HUES64 (cell line): ENCODE results near the gene CPNE8.

Experiments
- H3K27ac ChIP-seq: 2 replicates; pipeline ENCODE4 v1.7.0; 2013; ENCODE audit warnings: low read depth, low read length, inconsistent platforms
- H3K27me3 ChIP-seq: 2 replicates; pipeline ENCODE4 v1.6.1; 2013; ENCODE audit warnings: mild to moderate bottlenecking, low read length; ENCODE audit not compliant: insufficient read depth
- H3K36me3 ChIP-seq: 2 replicates; pipeline ENCODE4 v1.6.1; 2013; ENCODE audit warnings: mild to moderate bottlenecking, low read length; ENCODE audit not compliant: insufficient read depth
- H3K4me1 ChIP-seq: 2 replicates; pipeline ENCODE4 v1.6.1; 2013; ENCODE audit warnings: mild to moderate bottlenecking, low read length, moderate library complexity; ENCODE audit not compliant: insufficient read depth
- H3K4me3 ChIP-seq: 2 replicates; pipeline ENCODE4 v1.5.1; 2013; ENCODE audit warnings: mild to moderate bottlenecking, low read length, moderate library complexity
- H3K9ac ChIP-seq: 2 replicates; pipeline ENCODE4 v1.6.1; 2013; ENCODE audit warnings: mild to moderate bottlenecking, low read depth, low read length
- H3K9me3 ChIP-seq: 2 replicates; pipeline ENCODE4 v1.6.1; 2013; ENCODE audit warnings: low read depth, low read length; ENCODE audit not compliant: insufficient read depth
- WGBS: fragments of 150-250, 120-280 bp; methylation state at CpG from one replicate; pipeline ENCODE4 v1.1.7; 2013; ENCODE audit warnings: missing lambda C conversion rate; 5-methylcytosine and 5-hydroxymethylcytosine counted together

Gene CPNE8

DNA sequence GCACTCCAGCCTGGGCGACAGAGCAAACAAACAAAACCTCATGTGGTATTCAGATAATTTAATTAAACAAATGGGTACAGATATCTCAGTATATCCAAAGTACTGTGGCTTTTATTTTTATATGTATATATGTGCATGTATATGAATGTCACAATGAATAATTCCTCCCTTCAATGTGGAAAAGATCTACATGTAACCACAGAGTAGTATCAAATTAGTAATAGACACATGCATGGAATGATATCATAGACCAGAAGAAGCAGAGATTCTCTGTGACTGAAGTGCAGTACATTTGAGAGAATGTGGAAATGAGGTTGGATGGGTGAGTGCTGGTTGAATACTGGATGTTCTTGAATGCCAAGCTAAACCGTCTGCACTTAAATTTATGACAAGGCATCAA is 222.9 kb downstream of the CPNE8 start:
- Histone ChIP-seq H3K9ac (no peak overlapping the region), H3K4me3 (no peak overlapping the region), H3K36me3 (no peaks in the 10 kb centered on the region), H3K27ac (no peak overlapping the region), H3K9me3 (no peaks in the 10 kb centered on the region), H3K27me3 (no peaks in the 10 kb centered on the region), H3K4me1 (no peaks in the 10 kb centered on the region)
- 91% methylated on average over 1 of the region's 2 CpGs for WGBS

DNA sequence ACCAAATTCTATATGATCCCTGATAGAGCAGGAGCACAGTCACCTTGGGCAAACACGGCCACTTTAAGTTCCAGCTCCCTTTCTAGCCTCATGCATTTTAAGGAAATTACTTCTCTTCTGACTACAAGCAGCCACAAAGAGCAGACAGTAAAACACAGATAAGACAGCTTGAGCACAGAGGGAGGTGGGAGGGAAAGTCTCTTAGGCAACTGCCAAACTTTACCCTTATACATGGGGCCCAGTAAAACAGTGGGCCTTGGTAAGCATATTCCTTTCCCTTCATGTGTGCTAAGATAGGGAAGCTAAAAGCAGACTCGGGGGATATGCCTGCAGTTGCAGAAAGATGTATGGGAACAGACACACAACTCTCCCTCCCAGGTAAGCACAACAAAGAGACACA is 235.9 kb downstream of the CPNE8 start:
- Histone ChIP-seq H3K27ac (no peak overlapping the region), H3K4me1 (no peaks in the 10 kb centered on the region), H3K4me3 (no peak overlapping the region), H3K9me3 (no peaks in the 10 kb centered on the region), H3K36me3 (no peaks in the 10 kb centered on the region), H3K9ac (no peak overlapping the region), H3K27me3 (no peaks in the 10 kb centered on the region)
- WGBS: 70% methylated on average over 2 of the region's 2 CpGs

DNA sequence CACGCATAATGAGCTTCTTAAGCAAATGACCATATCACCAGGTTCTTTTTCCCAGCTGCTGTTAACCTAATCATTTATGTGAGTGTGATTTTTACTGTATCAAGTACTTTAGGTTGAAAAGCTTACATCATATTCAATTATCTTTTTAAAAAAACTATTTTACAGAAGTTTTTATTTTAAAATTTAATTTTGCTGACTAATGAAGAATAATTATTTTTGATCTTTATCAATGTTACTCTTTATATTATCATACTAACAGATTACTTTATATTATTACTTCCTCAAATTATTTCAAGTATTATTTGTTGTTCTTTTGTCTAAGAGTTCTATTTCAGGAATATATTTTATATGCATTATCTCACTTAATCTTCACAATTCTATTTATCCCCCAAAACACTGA is 236.3 kb downstream of the CPNE8 start:
- Histone ChIP-seq H3K27ac (no peak overlapping the region), H3K9ac (no peak overlapping the region), H3K36me3 (no peaks in the 10 kb centered on the region), H3K4me3 (no peak overlapping the region), H3K27me3 (no peaks in the 10 kb centered on the region), H3K9me3 (no peaks in the 10 kb centered on the region), H3K4me1 (no peaks in the 10 kb centered on the region)
- 100% methylated on average over 1 of the region's 1 CpG for WGBS

GRCh38 chr12:38666425-38666824 is 239.0 kb downstream of the CPNE8 start:
- Histone ChIP-seq H3K4me1 (no peaks in the 10 kb centered on the region), H3K27me3 (no peaks in the 10 kb centered on the region), H3K9ac (no peak overlapping the region), H3K9me3 (peaks cover 3% of the 10 kb centered on the region; the same call in 1 of the 2 replicates), H3K4me3 (no peak overlapping the region), H3K36me3 (no peaks in the 10 kb centered on the region), H3K27ac (no peak overlapping the region)
- WGBS: 89% methylated on average over 6 of the region's 6 CpGs

DNA sequence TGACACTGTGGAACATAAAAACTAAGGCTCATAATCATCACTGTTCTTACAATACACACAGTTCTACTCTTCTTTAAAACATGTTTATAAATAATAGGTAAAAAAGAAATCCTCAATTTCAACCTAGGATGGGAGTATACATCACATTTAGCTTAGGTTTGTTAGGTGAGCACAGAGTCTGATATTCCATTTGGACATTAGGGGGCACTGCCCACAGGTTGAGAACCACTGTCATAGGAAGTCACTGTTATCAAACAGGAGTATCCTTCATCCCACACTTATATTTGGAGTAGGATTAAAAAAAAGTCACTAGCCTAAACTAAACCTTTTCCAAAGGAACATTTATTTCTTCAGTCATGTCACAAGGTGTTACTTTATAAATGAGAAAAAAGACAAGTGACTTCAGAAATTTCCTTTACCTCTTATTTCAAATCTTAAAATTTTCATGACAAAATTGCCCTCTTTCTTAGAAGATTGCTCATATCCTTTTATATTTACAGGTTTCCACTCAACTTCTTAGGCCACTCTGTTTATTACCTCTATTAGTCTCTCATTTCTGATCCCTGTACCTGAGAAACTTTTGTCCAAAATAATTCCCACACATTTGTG is 240.6 kb downstream of the CPNE8 start:
- Histone ChIP-seq H3K9me3 (peaks cover 3% of the 10 kb centered on the region; the same call in 1 of the 2 replicates), H3K9ac (no peak overlapping the region), H3K27me3 (no peaks in the 10 kb centered on the region), H3K4me3 (no peak overlapping the region), H3K27ac (no peak overlapping the region), H3K36me3 (no peaks in the 10 kb centered on the region), H3K4me1 (no peaks in the 10 kb centered on the region)

DNA sequence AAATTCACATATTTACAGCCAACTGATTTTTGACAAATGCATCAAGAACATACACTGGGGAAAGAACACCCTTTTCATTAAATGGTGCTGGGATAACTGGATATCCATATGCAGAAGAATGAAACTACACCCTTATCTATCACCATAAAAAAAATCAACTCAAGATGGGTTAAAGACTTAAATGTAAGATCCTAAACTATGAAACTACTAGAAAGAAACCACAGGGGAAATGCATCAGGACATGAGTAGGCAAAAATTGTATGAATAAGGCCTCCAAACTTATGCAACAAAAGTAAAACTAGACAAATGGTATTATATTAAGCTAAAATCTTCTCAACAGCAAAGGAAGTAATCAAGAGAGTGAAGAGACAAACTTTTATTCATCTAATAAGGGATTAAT is 242.6 kb downstream of the CPNE8 start:
- Histone ChIP-seq H3K4me1 (no peaks in the 10 kb centered on the region), H3K9ac (no peak overlapping the region), H3K4me3 (no peak overlapping the region), H3K27me3 (no peaks in the 10 kb centered on the region), H3K27ac (no peak overlapping the region), H3K36me3 (no peaks in the 10 kb centered on the region), H3K9me3 (peaks cover 3% of the 10 kb centered on the region; the same call in 1 of the 2 replicates)

GRCh38 chr12:38653650-38654049 is 251.7 kb downstream of the CPNE8 start:
- H3K9ac ChIP-seq: no peak overlapping the region
- H3K27ac ChIP-seq: no peak overlapping the region
- H3K27me3 ChIP-seq: no peaks in the 10 kb centered on the region
- H3K4me1 ChIP-seq: no peaks in the 10 kb centered on the region
- H3K36me3 ChIP-seq: no peaks in the 10 kb centered on the region
- H3K9me3 ChIP-seq: no peaks in the 10 kb centered on the region
- no peak overlapping the region for H3K4me3 ChIP-seq
- 95% methylated on average over 2 of the region's 2 CpGs for WGBS

- Histone ChIP-seq H3K4me3 (no peak overlapping the region), H3K9ac (no peak overlapping the region), H3K36me3 (no peaks in the 10 kb centered on the region), H3K9me3 (no peaks in the 10 kb centered on the region), H3K4me1 (no peaks in the 10 kb centered on the region), H3K27me3 (no peaks in the 10 kb centered on the region), H3K27ac (no peak overlapping the region)
- WGBS: 94% methylated on average over 1 of the region's 1 CpG
Measured at GRCh38 chr12:38648813-38649212, 256.6 kb downstream of the CPNE8 start.

DNA sequence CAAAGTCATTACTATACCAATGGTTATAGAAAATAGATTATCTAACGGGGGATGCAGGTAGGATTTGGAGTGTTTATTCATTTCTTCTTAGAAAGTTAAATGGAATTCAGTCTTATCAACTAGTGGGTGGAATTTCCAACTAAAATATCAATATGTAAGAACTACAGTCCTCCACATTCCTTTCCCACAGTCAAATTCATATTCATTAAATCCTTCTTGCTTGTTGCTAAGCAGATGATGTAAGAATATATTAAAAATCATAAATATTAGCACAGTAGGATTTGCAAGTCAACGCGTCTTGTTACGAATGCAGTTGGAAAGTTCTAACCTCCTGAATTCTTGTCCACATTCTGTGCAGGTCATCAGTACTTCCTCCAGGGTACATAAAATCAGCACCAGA is 259.2 kb downstream of the CPNE8 start:
- no peaks in the 10 kb centered on the region for H3K9me3 ChIP-seq
- H3K27ac ChIP-seq: no peak overlapping the region
- no peaks in the 10 kb centered on the region for H3K36me3 ChIP-seq
- no peaks in the 10 kb centered on the region for H3K27me3 ChIP-seq
- no peak overlapping the region for H3K4me3 ChIP-seq
- H3K4me1 ChIP-seq: no peaks in the 10 kb centered on the region
- WGBS: 68% methylated on average over 3 of the region's 4 CpGs
- H3K9ac ChIP-seq: no peak overlapping the region

GRCh38 chr12:38639625-38640024 is 265.8 kb downstream of the CPNE8 start:
- H3K9ac ChIP-seq: no peak overlapping the region
- no peaks in the 10 kb centered on the region for H3K36me3 ChIP-seq
- 85% methylated on average over 7 of the region's 7 CpGs for WGBS

DNA sequence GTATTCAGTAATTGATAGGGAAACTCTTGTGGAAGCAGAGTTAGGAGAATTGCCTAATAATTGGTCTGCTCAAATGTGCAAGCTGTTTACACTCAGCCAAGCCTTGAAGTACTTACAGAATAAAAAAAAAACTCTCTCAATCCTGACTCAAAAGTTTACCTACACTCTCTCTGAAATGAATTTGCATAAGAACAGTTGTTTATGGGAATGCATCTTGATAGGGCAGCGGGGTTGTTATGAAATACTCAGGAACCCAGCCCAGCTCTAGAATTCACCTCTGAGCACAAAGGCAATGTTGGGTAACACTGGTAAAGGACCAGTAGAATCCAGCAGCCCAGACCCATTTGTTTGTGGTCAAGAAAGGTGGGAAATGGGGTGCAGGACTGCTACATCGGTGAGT is 267.0 kb downstream of the CPNE8 start:
- WGBS: 90% methylated on average over 2 of the region's 2 CpGs
- H3K27ac ChIP-seq: no peak overlapping the region
- H3K4me3 ChIP-seq: no peak overlapping the region
- no peaks in the 10 kb centered on the region for H3K9me3 ChIP-seq
- H3K4me1 ChIP-seq: no peaks in the 10 kb centered on the region
- H3K36me3 ChIP-seq: no peaks in the 10 kb centered on the region
- H3K9ac ChIP-seq: no peak overlapping the region
- H3K27me3 ChIP-seq: no peaks in the 10 kb centered on the region

More at GRCh38 chr12:38639625-38640024, 265.8 kb downstream of the CPNE8 start:
- no peak overlapping the region for H3K27ac ChIP-seq
- H3K27me3 ChIP-seq: no peaks in the 10 kb centered on the region
- H3K4me3 ChIP-seq: no peak overlapping the region
- no peaks in the 10 kb centered on the region for H3K9me3 ChIP-seq
- H3K4me1 ChIP-seq: no peaks in the 10 kb centered on the region

GRCh38 chr12:38633511-38633910 is 271.9 kb downstream of the CPNE8 start:
- Histone ChIP-seq H3K4me3 (no peak overlapping the region), H3K36me3 (no peaks in the 10 kb centered on the region), H3K9me3 (no peaks in the 10 kb centered on the region), H3K9ac (no peak overlapping the region), H3K27ac (no peak overlapping the region), H3K27me3 (no peaks in the 10 kb centered on the region), H3K4me1 (no peaks in the 10 kb centered on the region)
- WGBS: 83% methylated on average over 2 of the region's 4 CpGs
